HG03558 (cell line): ENCODE results near the gene MEIS3.

ENCODE experiments used
- ATAC-seq: cut with Tn5 transposase; IDR thresholded peaks from one replicate; pipeline ENCODE4 v1.9.1; 2021; ENCODE audit warnings: moderate number of reproducible peaks; ENCODE audit not compliant: unreplicated experiment; ENCODE audit errors: extremely low read depth

The MEIS3 gene

DNA sequence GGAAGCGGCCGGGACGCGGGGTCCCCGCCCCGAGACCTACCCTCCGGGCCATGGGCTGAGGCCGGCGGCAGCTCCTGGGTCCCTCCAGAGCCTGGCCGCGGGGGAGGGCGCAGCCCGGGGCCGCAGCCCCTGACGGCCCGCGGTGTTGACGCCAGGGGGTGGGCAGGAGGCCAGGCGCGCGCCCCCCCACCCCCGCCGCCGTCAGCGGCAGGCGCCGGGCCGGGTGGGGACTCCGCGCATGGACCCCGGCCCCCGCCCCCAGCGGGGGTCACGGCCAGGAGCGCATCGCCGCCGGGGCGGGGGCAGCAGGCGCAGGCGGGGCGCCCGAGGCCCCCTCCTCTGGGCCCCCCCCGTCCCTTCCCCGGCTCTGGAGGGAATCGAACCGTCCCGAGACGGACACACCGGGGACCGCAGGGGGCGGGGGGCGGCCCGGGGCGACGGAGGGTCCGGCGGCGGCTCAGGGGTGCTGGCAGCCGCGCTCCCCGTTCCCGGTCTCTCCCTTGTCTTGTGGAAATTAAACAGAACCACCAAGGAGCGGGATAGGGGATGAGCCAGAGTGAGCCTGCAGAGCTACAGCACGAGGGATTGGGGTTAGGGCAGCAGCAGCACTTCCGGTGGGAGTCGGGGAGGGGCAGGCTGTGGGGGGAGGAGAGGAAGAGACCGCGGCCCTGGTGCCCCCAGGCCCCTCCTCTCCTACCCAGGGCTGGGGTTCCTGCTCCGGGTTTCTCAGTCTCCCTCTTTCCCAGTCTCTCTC, at the start of gene MEIS3:
Gene MEIS3 (minus strand): TSS at position 498 of the 754 bp plus-strand sequence. CDS start 446 bp downstream, at position 52.
- ATAC-seq, result no peak

DNA sequence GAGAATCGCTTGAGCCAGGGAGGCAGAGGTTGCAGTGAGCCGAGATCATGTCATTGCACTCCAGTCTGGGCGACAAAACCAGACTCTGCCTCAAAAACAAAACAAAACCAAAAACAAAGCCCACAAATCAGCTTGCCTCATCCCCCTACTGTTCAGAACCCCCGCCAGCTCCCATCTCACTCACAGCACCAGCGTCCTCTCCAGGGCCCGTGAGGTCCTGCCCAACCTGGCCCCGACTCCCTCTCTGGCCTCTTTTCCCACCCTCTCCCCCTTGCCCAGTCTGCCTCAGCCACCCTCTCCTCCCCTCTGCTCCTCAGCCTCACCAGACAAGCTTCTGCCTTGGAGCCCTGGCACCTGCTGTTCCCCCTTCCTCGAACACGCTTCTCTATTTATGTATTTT, 48.6 kb upstream of the MEIS3 start:
- no peak for ATAC-seq

DNA sequence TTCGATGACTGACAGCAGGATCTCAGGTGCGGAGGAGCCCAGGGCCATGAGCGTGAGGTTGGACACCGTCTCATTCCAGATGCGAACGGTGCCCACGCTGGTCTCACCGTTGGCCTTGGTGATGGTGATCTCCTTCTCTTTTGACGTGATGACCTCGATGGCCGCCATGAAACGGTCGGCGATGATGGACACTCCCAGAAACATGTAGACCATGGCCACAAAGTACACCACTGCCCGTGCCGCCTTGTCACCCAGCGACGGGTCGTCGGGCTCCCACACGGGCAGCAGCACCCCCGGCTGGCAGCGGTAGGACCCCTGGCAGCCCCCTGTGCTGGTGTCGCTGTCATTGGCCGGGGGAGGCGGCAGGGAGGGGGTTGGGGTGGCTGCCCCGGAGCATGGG, 46.6 kb upstream of the MEIS3 start:
- no peak for ATAC-seq

DNA sequence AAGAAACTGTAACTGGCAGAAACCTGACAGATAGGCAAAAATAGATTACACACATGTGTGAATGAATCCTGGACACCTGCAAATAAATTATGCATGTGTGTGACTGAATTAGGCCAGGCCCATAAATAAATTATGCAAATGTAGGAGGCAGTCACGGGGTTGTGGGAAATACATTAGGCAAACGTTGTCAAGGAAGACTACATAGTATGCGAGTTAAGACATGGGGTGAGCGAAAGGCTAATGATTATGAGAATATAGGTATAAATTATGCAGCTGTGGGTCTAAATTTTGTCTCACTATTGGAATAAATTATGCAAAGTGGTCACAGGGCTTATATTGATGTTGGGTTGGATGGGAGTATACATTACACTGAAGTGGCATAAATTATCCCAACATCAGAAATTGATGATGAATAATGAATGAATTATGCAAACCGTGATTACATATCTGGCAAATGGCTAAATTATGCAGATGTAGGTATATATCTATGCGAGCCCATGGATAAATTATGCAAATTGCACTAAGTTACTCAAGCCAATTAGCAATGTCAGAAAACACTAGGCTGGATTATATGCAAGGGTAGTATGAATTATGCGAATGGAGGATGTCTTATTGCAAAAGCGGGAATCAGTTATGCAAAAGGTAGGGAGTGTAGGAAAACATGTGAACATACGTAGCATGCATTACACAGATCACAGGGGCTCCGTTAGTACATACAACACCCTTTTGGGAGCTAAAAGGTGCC, 45.5 kb upstream of the MEIS3 start:
- ATAC-seq, result no peak

DNA sequence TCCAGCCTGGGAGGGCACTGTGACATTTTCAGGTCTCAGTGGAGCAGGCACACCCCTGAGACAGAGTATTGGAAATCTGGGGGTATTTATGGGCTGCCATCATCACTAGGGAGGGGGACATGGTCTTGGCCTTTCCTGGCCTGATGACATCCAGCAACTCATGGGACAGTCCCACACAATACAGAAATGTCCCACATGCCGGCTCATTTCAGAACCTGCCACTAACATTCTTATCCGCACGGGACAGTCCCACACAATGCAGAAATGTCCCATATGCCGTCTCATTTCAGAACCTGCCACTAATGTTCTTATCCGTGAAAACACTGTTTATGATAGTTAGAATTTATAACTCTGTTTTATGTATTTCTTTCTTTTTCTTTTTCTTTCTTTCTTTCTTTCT, 42.5 kb upstream of the MEIS3 start:
- ATAC-seq, result no peak

DNA sequence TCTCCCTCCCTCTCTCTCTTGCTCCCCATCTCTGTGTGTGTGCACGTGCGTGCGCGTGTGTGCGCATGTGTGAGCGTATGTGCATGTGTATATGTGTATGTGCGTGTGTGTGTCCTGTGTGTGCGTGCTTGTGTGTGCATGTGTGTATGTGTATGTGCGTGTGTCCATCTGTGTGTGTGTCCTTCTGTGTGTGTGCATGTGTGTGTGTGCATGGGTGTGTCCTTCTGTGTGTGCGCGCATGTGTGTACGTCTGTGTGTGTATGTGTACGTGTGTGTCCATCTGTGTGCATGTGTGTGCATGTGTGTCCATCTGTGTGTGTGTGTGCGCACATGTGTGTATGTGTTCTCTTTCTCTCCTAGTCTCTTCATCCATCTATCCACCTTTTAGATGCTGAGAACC, 40.1 kb upstream of the MEIS3 start:
- no peak for ATAC-seq

DNA sequence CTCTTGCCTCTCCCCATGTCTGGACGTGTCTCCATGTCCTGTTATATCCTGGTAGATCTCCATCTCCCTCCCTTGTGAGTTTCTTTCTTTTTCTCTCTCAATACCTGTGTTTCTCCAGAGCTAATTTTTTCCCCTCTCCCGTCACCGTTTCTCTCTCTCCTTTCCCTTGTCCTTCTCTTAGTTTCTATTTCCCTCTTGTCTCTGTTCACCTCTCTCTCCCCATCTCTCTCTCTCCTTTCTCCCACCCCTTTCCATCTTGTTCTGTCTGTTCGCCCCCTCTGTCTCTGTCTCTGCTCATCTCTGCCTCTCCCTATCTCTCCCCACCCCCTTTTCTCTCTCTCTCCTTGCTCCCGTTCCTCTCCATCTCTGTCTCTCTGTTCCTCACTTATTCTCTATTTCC, 39.3 kb upstream of the MEIS3 start:
- no peak for ATAC-seq

DNA sequence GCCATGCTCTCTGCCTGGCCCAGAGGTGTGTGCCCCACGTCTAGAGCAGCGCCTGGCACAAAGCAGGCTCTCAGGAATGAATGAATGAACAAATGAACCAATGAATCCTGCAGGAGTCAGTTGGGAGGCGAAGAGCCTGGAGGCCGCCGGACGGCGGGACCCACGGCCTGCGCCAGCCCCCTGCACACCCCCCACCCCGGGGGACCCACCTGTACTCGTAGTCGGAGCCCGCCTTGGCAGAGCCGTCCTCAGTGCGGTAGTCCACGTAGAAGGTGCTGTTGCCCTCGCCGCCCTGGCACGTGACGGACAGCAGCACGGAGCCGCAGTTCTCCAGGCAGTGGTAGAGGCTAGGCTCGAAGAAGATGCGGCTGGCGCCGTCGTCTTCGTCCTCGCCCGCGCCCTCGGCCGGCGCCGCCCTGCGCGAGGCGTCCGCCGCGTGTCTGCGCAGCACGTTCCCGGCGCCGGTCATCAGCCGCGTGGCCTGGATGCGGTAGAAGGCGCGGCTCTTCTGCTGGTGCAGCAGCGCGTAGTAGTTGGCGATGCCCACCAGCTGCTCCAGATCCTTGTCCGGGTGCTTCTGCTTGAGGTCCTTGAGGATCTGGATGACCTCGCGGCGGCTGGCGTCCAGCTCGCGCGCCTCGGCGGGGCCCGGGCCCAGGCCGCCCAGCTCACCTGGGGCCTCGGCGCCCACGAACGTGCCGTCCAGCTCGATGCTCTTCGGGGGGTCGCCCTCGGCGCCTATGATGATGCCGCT, 37.6 kb upstream of the MEIS3 start:
- ATAC-seq, result no peak

DNA sequence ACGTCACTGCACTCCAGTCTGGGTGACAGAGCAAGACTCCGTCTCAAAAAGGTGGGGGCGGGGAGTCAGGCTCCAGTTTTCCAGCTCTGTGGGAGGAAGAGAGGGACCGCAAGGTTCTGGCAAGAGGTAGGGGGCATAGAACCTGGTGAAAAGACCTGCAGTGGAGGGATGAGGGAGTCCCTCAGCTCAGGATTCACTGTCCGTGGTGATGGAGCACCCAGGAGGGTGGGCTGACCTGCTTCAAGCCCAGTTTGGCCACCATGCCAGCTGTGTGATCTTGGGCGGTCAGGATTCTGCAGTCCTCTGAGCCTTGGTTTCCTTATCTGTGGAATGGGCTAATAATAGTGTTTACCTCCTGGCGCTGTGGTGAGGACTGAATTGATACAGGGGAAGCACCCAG, 31.2 kb upstream of the MEIS3 start:
- no peak for ATAC-seq

DNA sequence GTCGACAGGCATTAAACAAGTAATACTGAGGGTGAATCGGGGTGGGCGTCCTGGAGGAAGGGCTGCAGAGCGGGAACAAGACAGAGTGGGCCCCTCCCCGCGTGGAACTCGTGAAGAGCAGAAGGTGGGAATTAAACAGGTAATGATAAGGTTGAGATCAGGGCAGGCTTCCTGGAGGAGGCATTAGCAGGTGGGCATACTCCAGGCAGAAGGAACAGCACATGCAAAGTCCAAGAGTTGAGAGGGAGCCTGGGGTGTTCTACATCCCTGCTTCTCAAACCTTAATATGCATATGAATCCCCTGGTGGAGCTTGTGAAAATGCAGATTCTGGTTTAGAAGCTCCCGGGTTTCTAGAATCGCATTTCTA, 29.0 kb upstream of the MEIS3 start:
- no peak for ATAC-seq

DNA sequence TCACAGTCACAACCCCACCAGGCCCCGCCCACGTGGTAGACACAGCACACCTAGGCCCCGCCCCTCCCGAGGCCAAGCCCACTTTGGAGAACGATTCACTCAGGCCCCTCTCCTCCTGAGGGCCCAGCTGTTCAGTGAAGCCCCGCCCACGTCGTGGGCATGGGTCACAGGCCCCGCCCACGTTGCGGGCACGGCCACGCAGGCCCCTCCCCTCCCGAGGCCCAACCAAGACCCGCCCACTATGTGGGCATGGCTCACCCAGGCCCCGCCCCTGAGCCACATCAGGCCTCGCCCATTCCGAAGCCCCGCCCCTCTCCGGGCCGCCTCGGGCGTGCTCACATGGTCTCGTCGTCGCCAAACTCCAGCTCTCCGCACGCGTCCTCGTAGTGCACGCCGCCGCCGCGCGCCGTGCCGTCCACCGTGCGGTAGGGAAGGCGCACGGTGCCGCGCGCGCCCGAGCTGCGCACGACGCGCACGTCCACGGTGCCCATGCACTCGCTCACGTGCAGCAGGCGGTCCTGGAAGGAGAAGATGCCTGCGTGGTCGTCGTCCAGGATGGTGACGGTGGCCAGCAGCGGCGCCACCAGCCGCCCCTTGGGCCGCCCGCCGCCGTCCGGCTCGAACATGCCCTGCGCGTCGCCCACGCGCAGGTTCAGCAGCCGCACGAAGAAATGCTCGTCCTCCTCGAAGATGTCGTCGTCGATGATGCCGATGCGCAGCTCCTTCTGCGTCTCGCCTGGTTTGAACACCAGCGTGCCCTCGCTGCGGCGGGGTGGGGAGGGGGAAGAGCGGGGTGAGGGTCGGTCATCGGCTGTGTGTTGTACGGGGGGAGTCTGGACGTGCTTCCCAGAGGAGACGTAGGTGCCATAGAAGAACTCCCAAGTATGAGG, 28.4 kb upstream of the MEIS3 start:
- no peak for ATAC-seq

DNA sequence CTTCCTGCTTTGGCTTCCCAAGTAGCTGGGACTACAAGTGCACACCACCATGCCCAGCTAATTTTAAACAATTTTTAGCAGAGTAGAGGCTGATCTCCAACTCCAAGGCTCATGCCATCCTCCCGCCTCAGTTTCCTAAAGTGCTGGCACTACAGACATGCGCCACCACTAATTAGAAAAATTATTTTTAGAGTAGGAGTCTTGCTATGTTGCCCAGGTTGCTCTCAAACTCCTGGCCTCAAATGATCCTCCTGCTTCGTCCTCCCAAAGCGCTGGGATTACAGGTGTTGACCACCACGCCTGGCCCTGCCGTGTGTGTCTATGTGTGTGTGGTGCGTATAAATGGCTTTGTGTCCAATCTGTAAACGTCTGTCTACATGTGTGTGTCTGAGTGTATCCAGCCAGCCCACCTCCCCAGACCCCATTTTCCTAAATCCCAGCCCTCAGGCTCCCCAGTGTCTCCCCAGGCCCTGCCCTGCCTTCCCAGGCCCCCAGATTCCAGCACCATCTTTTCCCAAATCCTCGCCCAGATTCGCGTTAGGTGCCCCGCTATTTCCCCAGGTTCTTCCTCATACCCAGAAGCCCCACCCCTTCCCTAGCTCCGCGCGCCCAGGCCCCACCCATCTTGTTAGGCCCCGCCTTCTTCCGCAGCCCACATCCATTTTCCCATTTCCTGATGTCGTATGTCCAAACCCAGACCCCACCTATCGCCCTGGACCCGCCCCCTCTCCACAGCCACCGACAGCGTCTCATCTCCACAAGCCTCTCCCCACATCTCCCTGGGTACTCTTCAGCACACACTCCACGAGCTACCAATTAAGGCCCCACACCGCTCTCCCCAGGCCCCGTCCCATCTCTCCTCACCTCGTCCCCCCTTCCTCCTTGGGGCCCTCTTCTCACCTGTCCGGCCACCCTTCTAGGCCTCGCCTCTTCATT, 27.5 kb upstream of the MEIS3 start:
- ATAC-seq, result no peak

DNA sequence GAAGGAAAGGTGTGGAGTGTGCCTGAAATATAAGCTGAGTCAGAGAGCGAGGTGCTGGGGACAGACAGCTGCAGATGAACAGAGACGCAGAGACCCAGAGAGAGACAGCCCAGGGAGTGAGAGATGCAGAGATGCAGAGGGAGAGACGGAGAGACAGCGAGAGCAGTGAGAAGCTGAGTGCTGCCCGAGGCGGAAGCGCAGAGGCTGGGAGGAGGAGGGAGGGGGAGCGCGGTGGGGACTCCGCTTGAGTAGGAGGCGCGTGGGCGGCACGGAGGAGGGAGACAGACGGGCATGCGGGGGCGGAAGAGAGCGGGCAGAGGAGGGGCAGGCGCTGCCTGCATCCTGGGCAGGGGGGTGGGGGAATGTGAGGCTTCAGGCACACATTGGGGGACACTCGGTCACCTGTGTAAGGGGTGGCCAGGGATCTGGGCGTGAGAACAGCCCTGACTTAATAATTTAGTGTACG, 26.6 kb upstream of the MEIS3 start:
- ATAC-seq, result no peak

DNA sequence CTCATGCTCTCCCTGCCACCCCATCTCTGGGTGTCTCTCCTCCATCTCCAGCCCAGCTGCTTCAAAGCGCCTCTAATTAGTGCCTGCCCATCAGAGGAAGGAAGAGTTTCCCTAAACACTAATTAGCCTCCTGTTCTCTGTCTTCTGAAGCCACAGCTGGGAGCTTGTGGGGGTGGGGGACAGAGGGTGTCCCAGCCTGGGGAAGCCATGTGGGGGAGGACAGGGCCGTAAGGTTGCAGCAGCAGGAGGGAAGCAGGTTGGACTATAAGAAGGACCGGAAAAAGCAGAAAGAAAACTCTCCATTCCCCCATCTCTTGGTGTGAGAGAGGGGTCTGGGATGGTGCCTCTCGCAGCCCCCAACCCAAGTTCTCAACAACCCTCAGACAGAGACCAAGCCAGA, 26.2 kb upstream of the MEIS3 start:
- no peak for ATAC-seq

DNA sequence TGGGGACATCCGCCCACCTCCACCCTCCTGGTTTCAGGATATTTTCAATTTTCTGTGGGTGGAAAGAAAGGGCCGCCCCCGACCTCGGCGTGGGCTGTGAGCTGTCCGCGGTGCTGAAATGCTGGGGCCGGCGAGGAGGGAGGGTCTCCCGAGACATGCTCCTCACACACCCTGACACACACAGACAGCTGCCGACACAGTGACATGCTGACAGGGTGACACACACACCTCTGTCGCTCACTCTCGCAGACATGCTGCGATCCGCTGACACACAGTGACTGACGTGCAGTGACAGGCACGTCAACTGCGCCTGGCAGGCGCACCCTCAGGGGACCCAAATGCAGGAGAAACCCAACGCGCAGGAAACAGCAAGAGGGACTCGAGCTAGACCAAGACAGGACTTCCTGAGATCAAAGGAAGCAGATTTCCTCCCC, 25.1 kb upstream of the MEIS3 start:
- no peak for ATAC-seq

DNA sequence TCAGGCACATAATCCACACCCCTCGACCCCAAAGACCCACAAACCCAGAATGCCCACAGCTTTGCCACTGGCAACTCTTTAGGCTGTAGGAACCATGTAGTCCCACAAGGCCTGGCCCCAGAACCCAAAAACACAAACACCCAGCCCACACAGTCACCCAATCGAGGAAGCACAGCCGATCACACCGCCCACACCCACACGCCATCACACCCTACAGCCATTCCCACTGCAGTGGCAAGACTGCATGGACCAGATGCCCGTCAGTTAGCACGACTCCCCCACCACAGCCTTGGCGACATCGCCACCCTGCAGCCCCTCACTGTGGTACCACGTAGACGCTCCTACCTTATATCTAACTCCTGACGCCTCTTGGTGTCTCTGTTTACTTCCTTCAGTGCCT, 24.0 kb upstream of the MEIS3 start:
- no peak for ATAC-seq

DNA sequence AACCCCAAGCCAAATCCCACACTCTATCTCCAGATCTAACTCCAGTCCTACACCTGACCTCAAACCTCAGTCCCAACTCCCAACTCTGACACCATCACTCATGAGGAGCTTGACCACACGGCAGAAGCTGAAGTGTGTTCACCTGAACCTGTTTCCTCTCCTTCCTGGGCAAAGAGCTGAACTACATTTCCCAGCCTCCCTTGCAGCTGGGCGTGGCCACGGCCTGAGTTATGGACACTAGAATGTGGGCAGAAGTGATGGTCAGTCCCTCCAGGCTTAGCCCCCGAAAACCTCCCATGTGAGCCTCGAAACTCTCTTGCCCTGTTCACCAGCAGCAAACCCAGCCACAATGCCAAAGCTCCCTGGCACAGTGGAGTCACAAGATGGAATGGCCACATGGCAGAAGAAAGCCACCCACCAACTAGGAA, 19.5 kb upstream of the MEIS3 start:
- no peak for ATAC-seq

DNA sequence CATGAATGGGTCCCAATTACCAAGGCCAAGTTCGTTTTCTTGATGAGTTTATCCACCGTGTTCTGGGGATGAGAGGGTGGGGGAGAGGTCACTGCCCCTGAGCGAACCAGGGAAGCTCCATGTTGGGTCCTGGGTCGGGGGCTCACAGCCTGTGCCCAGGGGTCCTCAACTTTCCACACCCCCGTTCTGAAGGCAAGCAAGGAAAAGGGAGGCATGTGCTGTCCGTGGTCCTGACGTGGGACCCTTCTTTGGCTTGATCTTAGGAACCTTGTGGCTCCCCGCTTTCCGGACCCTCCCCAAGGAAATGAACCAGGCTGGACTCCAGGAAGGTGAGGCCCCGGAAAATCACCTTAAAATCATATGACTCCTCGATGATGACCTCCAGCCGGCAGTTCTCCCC, 18.2 kb upstream of the MEIS3 start:
- no peak for ATAC-seq
